NCI-H2171 (cell line): ENCODE measurements around the gene DNAJB1.
"Not testable (repeated sequence)": the region's sequence is repeated elsewhere in the genome, so short reads cannot be mapped to it uniquely, and the experiment has no call there.

ENCODE experiments used
- DNase-seq: peaks from one replicate; lab custom pipeline; 2025; lab: John Stamatoyannopoulos, UW

The DNAJB1 gene

DNA sequence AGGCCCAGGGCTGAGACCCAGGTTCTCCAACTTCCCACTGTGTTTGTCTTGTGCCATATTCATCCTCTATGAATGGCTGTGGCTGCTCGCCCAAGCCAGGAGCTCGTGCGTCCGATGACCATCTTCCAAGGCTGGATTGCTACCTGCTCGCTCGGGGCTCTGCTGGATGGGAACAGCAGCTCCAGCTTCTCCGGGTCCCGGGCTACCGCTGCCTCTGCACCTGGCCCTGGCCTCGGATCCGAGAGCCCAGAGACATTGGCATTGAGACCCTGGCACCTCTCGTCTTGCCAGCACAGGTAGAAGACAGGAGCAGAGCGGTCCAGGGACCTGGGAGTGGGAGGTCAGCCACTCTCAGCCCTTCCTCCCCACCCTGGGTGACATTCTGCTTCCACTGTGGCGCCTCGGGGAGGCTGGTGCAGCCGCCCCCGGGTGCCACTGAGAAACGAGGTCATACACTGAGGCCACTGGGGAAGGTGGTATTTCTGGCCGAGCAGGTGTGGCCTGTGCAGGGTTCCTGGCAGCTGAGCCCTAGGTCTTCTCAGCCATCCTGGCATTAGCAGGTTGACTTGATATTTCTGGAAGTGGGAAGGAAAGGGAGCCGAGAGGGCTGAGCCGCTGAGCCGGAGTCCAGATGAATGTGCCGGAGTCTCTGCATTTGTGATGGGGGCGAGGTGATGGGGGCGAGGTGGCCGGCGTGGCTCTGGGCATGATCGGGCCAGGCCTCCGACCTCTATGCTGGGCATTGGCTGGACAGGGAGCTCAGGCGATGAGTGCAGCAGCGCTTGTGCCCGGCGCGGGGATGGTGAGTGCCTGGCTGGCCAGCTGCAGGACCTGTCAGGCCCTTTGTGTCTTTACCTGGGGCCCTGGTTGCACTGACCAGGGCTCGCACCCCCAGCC is 35.1 kb upstream of the DNAJB1 start:
- DNase-seq, result no peak

DNA sequence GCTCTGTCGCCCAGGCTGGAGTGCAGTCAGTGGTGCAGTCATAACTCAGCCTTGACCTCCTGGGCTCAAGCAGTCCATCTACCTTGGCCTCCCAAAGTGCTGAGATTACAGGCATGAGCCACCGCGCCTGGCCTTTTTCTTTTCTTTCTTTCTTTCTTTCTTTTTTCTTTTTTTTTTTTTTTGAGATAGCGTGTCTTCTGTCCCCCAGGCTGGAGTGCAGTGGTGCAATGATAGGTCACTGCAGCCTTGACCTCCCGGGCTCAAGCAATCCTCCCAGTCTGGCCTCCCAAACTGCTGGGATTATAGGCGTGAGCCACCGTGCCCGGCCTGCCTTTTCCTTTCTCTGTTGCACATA is 33.8 kb upstream of the DNAJB1 start:
- not testable (repeated sequence) for DNase-seq

GRCh38 chr19:14551134-14552005 is 33.2 kb upstream of the DNAJB1 start:
- not testable (repeated sequence) for DNase-seq

- DNase-seq, result no peak
Measured at GRCh38 chr19:14550201-14550754, 32.1 kb upstream of the DNAJB1 start.

GRCh38 chr19:14545716-14546082 is 27.5 kb upstream of the DNAJB1 start:
- DNase-seq, result peak; percentile 37

DNA sequence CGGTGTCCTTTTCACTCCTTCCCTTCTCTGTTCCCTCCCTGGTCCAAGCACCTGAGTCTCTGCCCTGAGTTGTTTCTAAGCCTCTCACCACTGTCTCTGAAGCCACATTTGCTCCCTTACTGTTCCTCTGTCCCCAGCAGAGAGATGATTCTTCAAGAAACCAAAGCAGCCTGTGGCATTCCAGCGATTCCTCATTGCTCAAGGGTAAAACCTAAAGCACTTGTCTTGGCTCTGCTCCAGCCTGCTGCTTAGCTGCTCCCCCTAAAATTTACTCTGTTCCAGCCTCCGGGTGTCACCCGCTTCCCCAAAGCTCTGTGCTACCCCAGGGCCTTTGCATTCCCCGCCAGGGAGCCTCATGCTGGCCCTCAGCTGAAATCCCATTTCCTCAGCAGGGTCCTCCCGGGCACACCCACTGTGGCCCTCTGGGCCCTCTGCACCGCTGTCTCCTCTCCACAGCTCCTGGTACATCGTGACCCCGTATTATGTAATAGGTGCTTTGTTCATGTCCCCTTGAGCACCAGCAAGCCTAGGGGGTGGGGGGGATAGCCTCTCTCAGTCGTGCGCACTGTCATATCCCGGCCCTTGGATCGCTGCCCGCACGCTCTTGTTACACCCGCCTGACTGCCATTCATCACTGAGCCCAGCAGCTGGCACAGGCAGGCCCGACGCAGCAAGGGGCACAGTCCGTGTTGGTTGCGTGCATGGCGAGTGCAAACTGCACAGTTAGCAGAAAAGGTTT is 26.9 kb upstream of the DNAJB1 start:
- DNase-seq, result peak; percentile 90

DNA sequence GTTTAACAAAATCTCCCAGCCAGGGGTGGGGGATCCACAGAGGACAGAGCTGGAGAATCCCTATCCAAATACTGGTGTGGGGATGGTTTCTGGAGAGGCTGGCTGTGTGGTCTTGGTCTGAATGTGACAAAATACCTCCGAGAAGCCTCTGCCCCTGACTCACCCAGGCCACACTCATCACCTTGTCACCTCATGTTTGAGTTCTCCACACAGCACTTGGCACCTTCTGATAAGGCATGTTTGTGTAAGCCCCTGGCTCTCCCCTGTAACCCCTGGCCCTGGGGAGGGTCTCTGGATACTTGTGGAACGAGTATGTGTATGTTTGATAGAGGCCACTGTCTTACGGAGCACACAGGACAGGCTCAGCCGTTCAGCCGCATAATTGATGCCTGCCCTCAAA is 25.9 kb upstream of the DNAJB1 start:
- no peak for DNase-seq

DNA sequence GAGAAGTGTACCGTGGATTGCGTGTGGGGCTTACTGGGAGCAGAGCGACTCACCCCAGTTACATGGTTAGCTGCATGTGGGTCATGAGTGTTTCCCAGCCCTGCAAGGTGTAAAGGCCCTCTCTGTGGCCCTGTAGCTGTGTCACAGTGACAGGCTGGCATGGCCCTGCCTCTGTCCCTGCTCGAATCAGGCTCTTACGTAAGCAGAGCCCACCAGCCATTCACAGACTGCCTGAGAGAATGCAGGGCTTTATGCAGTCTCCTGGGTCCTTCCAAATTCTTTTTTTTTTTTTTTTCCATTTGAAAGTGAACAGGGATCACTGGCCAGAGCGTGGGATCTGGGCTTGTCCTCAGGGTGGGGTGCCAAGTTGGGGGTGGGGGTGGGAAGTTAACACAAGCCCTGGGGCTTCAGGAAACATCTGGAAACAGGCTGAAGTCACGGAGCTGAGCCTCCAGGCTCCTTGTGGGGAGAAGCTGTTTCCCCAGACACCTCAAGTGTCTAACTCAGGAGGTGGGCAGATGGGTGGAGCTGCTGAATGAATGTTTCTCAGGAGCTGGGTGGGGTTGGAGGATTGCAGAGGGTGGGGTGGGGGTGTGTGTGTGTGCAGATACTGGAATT is 24.6 kb upstream of the DNAJB1 start:
- DNase-seq, result peak; percentile 42

DNA sequence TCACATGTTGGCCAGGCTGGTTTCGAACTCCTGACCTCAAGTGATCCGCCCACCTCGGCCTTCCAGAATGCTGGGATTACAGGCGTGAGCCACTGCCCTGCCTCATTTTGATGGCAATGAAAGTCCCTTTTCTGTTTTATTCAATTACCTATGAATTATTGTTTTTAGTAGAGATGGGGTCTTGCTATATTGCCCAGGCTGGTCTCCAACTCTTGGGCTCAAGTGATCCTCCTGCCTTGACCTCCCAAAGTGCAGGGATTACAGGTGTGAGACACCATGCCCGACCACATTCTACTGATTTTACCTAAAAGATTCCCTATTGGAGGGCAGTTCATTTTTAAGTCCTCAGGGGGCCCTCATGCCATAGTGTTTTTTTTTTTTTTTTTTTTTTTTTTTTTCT is 23.8 kb upstream of the DNAJB1 start:
- not testable (repeated sequence) for DNase-seq

- no peak for DNase-seq
Measured at GRCh38 chr19:14540741-14541525, 22.7 kb upstream of the DNAJB1 start.

GRCh38 chr19:14536926-14537692 is 18.9 kb upstream of the DNAJB1 start:
- no peak for DNase-seq

DNA sequence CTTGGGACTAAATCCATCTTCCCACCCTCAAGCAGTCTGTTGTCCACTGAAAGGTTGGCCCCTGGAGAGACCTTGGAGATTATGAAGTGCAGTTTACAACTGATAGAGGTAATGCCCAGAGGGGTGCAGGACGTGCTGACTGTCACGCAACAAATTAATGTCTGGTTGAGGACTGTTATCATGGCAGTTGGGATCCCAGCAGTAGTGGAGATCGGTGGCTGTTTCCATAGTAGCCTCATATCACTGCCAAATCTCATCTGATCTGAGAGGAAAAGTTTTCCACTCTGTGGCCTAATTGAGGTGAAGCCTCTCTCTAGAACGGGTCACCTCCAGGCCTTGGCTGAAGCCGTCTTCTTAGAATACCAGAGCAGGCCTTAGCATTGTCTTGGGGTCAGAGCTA is 15.3 kb upstream of the DNAJB1 start:
- no peak for DNase-seq

- no peak for DNase-seq
Measured at GRCh38 chr19:14530506-14530905, 12.3 kb upstream of the DNAJB1 start.

- no peak for DNase-seq
Measured at GRCh38 chr19:14530005-14530348, 11.8 kb upstream of the DNAJB1 start.

GRCh38 chr19:14529254-14530004 is 11.2 kb upstream of the DNAJB1 start, which contains the start of gene TECR:
TSS of gene TECR (plus strand) at chr19:14529594. CDS start at chr19:14529697, 103 bp downstream.
- DNase-seq, result peak; percentile 99

DNA sequence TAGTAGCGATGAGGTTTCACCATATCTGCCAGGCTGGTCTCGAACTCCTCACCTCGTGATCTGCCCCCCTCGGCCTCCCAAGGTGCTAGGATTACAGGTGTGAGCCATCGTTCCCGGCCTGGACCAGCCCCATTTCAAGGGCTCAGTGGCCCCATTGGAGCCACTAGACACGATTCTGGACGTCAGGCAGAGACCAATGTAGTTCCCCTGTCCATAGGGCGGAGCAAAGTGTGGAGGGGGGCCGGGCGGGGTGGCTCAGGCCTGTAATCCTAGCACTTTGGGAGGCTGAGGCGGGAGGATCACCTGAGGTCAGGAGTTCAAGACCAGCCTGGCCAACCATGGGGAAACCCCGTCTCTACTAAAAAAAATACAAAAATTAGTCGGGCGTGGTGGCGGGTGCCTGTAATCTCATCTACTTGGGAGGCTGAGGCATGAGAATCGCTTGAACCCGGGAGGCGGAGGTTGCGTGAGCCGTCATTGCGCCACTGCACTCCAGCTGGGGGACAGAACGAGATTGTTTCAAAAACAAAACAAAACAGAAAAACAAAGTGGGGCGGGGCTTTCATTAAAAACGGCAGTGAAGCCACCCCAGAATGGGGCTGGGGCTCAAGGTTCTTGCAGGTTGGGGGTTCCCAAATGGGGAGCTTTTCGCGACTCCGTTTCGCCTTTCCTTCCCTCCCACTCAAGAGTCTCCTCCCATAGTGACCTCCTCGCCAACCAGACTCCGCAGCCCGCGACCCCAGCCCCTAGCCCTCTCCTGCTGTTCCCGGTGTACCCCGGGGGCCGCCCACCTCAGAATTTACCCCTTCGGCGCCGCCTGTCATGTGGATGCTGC is 10.4 kb upstream of the DNAJB1 start:
- no peak for DNase-seq

GRCh38 chr19:14526423-14526822 is 8.2 kb upstream of the DNAJB1 start:
- no peak for DNase-seq

- no peak for DNase-seq
Measured at GRCh38 chr19:14525729-14526128, 7.5 kb upstream of the DNAJB1 start.
